Mesenchymal stem cell (in vitro differentiated cells and primary cell): ENCODE data around the gene R3HDM4.

Source experiments
- DNase-seq: peaks from one replicate; pipeline ENCODE4 v3.0.0-alpha.2; 2013
- H2AFZ ChIP-seq: one replicate; pipeline ENCODE4 v1.6.1; 2013; ENCODE audit warnings: low read depth, mild to moderate bottlenecking, control low read depth, inconsistent platforms, low read length, moderate library complexity
- H2AK5ac ChIP-seq: 2 replicates; pipeline ENCODE4 v1.6.1; 2013; ENCODE audit warnings: low read length, moderate library complexity, mild to moderate bottlenecking, inconsistent platforms; ENCODE audit not compliant: severe bottlenecking
- H2BK120ac ChIP-seq: one replicate; pipeline ENCODE4 v1.6.1; 2013; ENCODE audit warnings: low read depth, mild to moderate bottlenecking, inconsistent platforms, low read length, moderate library complexity
- H2BK12ac ChIP-seq, 2 experiments: one replicate each; pipeline ENCODE4 v1.6.1; 2013; ENCODE audit warnings: inconsistent platforms in 2 of 2, low read length in 2 of 2, mild to moderate bottlenecking in 2 of 2, moderate library complexity in 2 of 2, control low read depth in 1 of 2
- H2BK15ac ChIP-seq: one replicate; pipeline ENCODE4 v1.6.1; 2013; ENCODE audit warnings: mild to moderate bottlenecking, low read depth, inconsistent platforms; ENCODE audit not compliant: poor library complexity, severe bottlenecking
- H2BK5ac ChIP-seq: 2 replicates; pipeline ENCODE4 v1.6.1; 2013; ENCODE audit warnings: low read depth, mild to moderate bottlenecking, low read length, control low read depth, inconsistent platforms; ENCODE audit not compliant: poor library complexity, severe bottlenecking
- H3K14ac ChIP-seq, 2 experiments: one replicate each; pipeline ENCODE4 v1.6.1; 2013; ENCODE audit warnings: inconsistent platforms in 2 of 2, low read length in 2 of 2, control low read depth in 1 of 2, mild to moderate bottlenecking in 1 of 2, moderate library complexity in 1 of 2
- H3K18ac ChIP-seq, 2 experiments: one replicate each; pipeline ENCODE4 v1.6.1; 2013; ENCODE audit warnings: inconsistent platforms in 2 of 2, low read length in 2 of 2, control low read depth in 1 of 2, low read depth in 1 of 2, mild to moderate bottlenecking in 1 of 2
- H3K23ac ChIP-seq, 2 experiments: one replicate each; pipeline ENCODE4 v1.6.1; 2013; ENCODE audit warnings: inconsistent platforms in 2 of 2, low read length in 2 of 2, mild to moderate bottlenecking in 2 of 2, moderate library complexity in 2 of 2, control low read depth in 1 of 2
- H3K27ac ChIP-seq: 2 replicates; pipeline ENCODE4 v1.5.1; 2013; ENCODE audit warnings: mild to moderate bottlenecking, moderate library complexity, low read length, control low read depth, inconsistent platforms; ENCODE audit not compliant: poor library complexity, severe bottlenecking
- H3K27me3 ChIP-seq, 2 experiments: 2 replicates each; pipeline versions ENCODE4 v1.6.1 to v1.7.0; 2013; ENCODE audit warnings: low read length in 2 of 2, mild to moderate bottlenecking in 2 of 2, moderate library complexity in 2 of 2, control low read depth in 1 of 2, inconsistent platforms in 1 of 2; ENCODE audit not compliant: control insufficient read depth in 1 of 2, insufficient read depth in 1 of 2
- H3K36me3 ChIP-seq, 2 experiments: 2 replicates each; pipeline versions ENCODE4 v1.6.1 to v1.7.0; 2013; ENCODE audit warnings: low read length in 2 of 2, control low read depth in 1 of 2, inconsistent platforms in 1 of 2, low read depth in 1 of 2, mild to moderate bottlenecking in 1 of 2; ENCODE audit not compliant: insufficient read depth in 2 of 2, control insufficient read depth in 1 of 2
- H3K4ac ChIP-seq, 2 experiments: one replicate each; pipeline ENCODE4 v1.6.1; 2013; ENCODE audit warnings: inconsistent platforms in 2 of 2, low read length in 2 of 2, mild to moderate bottlenecking in 2 of 2, moderate library complexity in 2 of 2, control low read depth in 1 of 2, low read depth in 1 of 2
- H3K4me1 ChIP-seq: 2 replicates; pipeline ENCODE4 v1.6.1; 2013; ENCODE audit warnings: low read depth, low read length, control low read depth; ENCODE audit not compliant: control insufficient read depth, insufficient read depth
- H3K4me2 ChIP-seq: 2 replicates; pipeline ENCODE4 v1.6.1; 2013; ENCODE audit warnings: low read length, mild to moderate bottlenecking, inconsistent platforms; ENCODE audit not compliant: poor library complexity, severe bottlenecking
- H3K4me3 ChIP-seq, 2 experiments: 2 replicates each; pipeline versions ENCODE4 v1.5.1 to v1.7.0; 2013; ENCODE audit warnings: low read length in 2 of 2, mild to moderate bottlenecking in 2 of 2, control low read depth in 1 of 2, low read depth in 1 of 2; ENCODE audit not compliant: insufficient read depth in 1 of 2
- H3K79me1 ChIP-seq: replicated peaks from 2 replicates; pipeline ENCODE4 v1.6.1; 2013; ENCODE audit warnings: mild to moderate bottlenecking, control low read depth, low read length, inconsistent platforms; ENCODE audit not compliant: poor library complexity, severe bottlenecking
- H3K9ac ChIP-seq: 2 replicates; pipeline ENCODE4 v1.7.0; 2013; ENCODE audit warnings: mild to moderate bottlenecking, low read length, moderate library complexity
- H3K9me3 ChIP-seq: 2 replicates; pipeline ENCODE4 v1.7.0; 2013; ENCODE audit warnings: mild to moderate bottlenecking, low read length; ENCODE audit not compliant: control insufficient read depth
- H4K8ac ChIP-seq: one replicate; pipeline ENCODE4 v1.6.1; 2013; ENCODE audit warnings: inconsistent platforms, mild to moderate bottlenecking, low read length, moderate library complexity
- H4K91ac ChIP-seq: one replicate; pipeline ENCODE4 v1.6.1; 2013; ENCODE audit warnings: mild to moderate bottlenecking, low read length, inconsistent platforms
- WGBS: methylation state at CpG from one replicate; pipeline ENCODE4 v1.1.7; 2013; ENCODE audit warnings: mixed read lengths; 5-methylcytosine and 5-hydroxymethylcytosine counted together

The R3HDM4 gene

GRCh38 chr19:947090-947706, 34.2 kb upstream of the R3HDM4 start:
- Histone ChIP-seq H3K4me2 (no peak overlapping the region), H3K27me3 (no peaks in the 10 kb centered on the region), H3K18ac (no peak overlapping the region), H3K23ac (no peak overlapping the region), H3K4me3 (no peak overlapping the region), H3K9ac (no peak overlapping the region), H3K79me1 (no peaks in the 10 kb centered on the region), H3K4ac (no peak overlapping the region), H3K14ac (no peak overlapping the region), H3K36me3 (peaks cover 15 to 66% of the 10 kb centered on the region in 2 experiments), H2BK12ac (no peak overlapping the region), H2AK5ac (no peak overlapping the region), H3K4me1 (peaks cover 62% of the 10 kb centered on the region), H3K9me3 (no peaks in the 10 kb centered on the region), H4K8ac (no peak overlapping the region), H2BK120ac (no peak overlapping the region), H2BK15ac (no peak overlapping the region), H3K27ac (no peak overlapping the region), H4K91ac (no peak overlapping the region), H2BK5ac (no peak overlapping the region), H2AFZ (no peak overlapping the region)
- DNase-seq = no peak
- 97% methylated on average over 30 of the region's 30 CpGs for WGBS

DNA sequence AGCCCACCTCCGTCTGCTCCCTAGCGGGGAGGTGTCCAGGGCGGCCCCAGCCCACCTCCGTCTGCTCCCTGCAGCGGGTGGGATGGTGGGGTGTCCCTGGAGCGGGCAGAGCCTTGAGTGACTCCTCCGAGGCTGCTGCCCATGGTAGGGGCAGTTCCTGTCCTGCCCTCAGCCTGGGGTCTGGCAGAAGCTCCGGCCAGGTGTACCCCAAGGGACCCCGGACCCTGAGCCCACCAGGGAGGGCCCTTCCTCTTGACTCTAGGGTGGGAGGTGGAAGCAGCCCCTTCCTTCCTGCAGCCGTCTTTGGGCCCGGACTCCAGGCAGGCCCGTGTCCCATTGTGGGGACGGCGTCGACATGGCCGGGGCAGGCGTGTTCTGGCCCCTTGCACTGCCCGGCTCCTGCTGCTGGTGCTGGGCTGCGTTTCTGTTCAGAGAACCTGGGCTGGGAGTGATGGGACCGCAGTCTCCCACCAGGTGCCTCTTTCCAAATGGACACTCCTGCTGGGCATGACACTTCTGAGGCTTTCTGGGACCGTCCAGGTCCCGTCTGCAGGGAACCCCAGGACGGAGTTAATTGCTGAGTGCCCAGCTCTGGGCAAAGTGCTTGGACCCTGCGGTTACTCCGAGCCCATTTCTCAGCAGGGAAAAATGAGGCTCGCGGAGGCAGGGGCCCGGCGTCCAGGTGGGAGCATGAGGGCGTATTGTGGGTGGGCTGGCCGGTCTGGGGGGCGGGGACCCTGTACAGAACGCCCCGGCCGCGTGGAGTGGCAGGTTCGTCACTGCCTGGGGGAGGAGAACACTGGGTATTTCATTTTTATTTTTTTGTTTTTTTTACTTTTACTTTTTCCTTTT, 32.6 kb upstream of the R3HDM4 start:
- H2BK5ac ChIP-seq = no peak overlapping the region
- H3K27ac ChIP-seq = no peak overlapping the region
- H3K27me3 ChIP-seq = no peaks in the 10 kb centered on the region
- peaks cover 64% of the 10 kb centered on the region for H3K4me1 ChIP-seq
- H3K4me2 ChIP-seq = peak overlapping the region; percentile 5
- peak overlapping the region; percentile 28 for H2BK15ac ChIP-seq
- H3K23ac ChIP-seq = no peak overlapping the region
- no peak overlapping the region for H3K4ac ChIP-seq
- no peak for DNase-seq
- 92% methylated on average over 31 of the region's 37 CpGs for WGBS
- H3K9ac ChIP-seq = no peak overlapping the region
- no peak overlapping the region for H2BK12ac ChIP-seq
- no peak overlapping the region for H2BK120ac ChIP-seq
- no peaks in the 10 kb centered on the region for H3K9me3 ChIP-seq
- H4K91ac ChIP-seq = peak overlapping the region; percentile 11
- H2AK5ac ChIP-seq = peak overlapping the region; percentile 23
- no peak overlapping the region for H4K8ac ChIP-seq
- H3K36me3 ChIP-seq = peaks cover 21 to 81% of the 10 kb centered on the region in 2 experiments
- no peak overlapping the region for H2AFZ ChIP-seq
- no peak overlapping the region for H3K18ac ChIP-seq
- H3K4me3 ChIP-seq = no peak overlapping the region
- H3K14ac ChIP-seq = no peak overlapping the region
- no peaks in the 10 kb centered on the region for H3K79me1 ChIP-seq

GRCh38 chr19:944663-945241, 31.7 kb upstream of the R3HDM4 start:
- Histone ChIP-seq H2BK120ac (no peak overlapping the region), H3K4me3 (no peak overlapping the region), H2BK15ac (no peak overlapping the region)

GRCh38 chr19:944171-944567, 31.1 kb upstream of the R3HDM4 start:
- Histone ChIP-seq H3K4me3 (peak overlapping the region in 1 of 2 experiments; percentile 3), H3K4me1 (peaks cover 64% of the 10 kb centered on the region), H3K79me1 (no peaks in the 10 kb centered on the region), H3K27ac (no peak overlapping the region), H3K18ac (peak overlapping the region in 1 of 2 experiments; percentile 4), H3K27me3 (no peaks in the 10 kb centered on the region), H3K36me3 (peaks cover 26 to 90% of the 10 kb centered on the region in 2 experiments), H2AK5ac (no peak overlapping the region), H4K91ac (peak overlapping the region; percentile 65), H2AFZ (no peak overlapping the region), H3K4ac (no peak overlapping the region), H3K14ac (no peak overlapping the region), H3K9me3 (no peaks in the 10 kb centered on the region), H2BK15ac (no peak overlapping the region), H3K4me2 (no peak overlapping the region), H2BK5ac (no peak overlapping the region), H2BK120ac (no peak overlapping the region), H3K23ac (no peak overlapping the region), H3K9ac (no peak overlapping the region), H4K8ac (no peak overlapping the region), H2BK12ac (no peak overlapping the region)
- WGBS = 88% methylated on average over 27 of the region's 27 CpGs
- no peak for DNase-seq

More at GRCh38 chr19:944663-945241, 31.7 kb upstream of the R3HDM4 start:
- H3K4me1 ChIP-seq = peaks cover 66% of the 10 kb centered on the region
- H3K4me2 ChIP-seq = no peak overlapping the region
- H2BK12ac ChIP-seq = no peak overlapping the region
- H3K18ac ChIP-seq = no peak overlapping the region
- 93% methylated on average over 22 of the region's 22 CpGs for WGBS
- H3K9me3 ChIP-seq = no peaks in the 10 kb centered on the region
- no peak overlapping the region for H3K27ac ChIP-seq
- H3K4ac ChIP-seq = no peak overlapping the region
- H3K79me1 ChIP-seq = no peaks in the 10 kb centered on the region
- H3K36me3 ChIP-seq = peaks cover 22 to 86% of the 10 kb centered on the region in 2 experiments
- no peak overlapping the region for H2BK5ac ChIP-seq
- H3K9ac ChIP-seq = no peak overlapping the region
- H2AK5ac ChIP-seq = no peak overlapping the region
- no peak overlapping the region for H3K14ac ChIP-seq
- H4K8ac ChIP-seq = no peak overlapping the region
- H3K27me3 ChIP-seq = no peaks in the 10 kb centered on the region
- no peak overlapping the region for H3K23ac ChIP-seq
- H2AFZ ChIP-seq = no peak overlapping the region
- no peak for DNase-seq
- H4K91ac ChIP-seq = no peak overlapping the region
